ENCODE results near the gene LYRM1.

GRCh38 chr16:20946015-20946629 lies 45.6 kb downstream of the LYRM1 start:
- TF ChIP-seq CTCF (optimal IDR thresholded peaks at IDR 0.05 in 1 of 3, IDR thresholded peaks at IDR 0.05 in 1 of 3, conservative IDR thresholded peaks at IDR 0.05 in 1 of 3; ENCODE audit: extremely low read depth in 1 of 3, insufficient read depth in 2 of 3, low read length in 3 of 3) (no peak), EZH2 (IDR thresholded peaks at IDR 0.05; ENCODE audit: low read length) (no peak)
